HEK293T (cell line): ENCODE results near the gene NDUFV2.

ENCODE experiments used
- ELF4 ChIP-seq: fragments of 450-650 bp; IDR thresholded peaks from 2 replicates; pipeline ENCODE4 v1.6.1; 2017; ENCODE audit warnings: antibody characterized with exemption
- HDGF ChIP-seq: fragments of 450-650 bp; IDR thresholded peaks from 2 replicates; pipeline ENCODE4 v1.6.1; 2017; ENCODE audit warnings: antibody characterized with exemption, borderline replicate concordance
- SUZ12 ChIP-seq: fragments of 450-650 bp; IDR thresholded peaks from 2 replicates; pipeline ENCODE4 v1.6.1; 2016; ENCODE audit warnings: mild to moderate bottlenecking

GRCh38 chr18:9086624-9087023 is 15.9 kb upstream of the NDUFV2 start:
- TF ChIP-seq HDGF (no peak), ELF4 (no peak), SUZ12 (no peak)
